Heart left ventricle (tissue), 13 donors: Measurements from ENCODE around the gene ANAPC15.
"Not testable (repeated sequence)": the region's sequence is repeated elsewhere in the genome, so short reads cannot be mapped to it uniquely, and the experiment has no call there.

Experiments used
- CTCF ChIP-seq, 12 donors: fragments of 200-600 bp; sonication (generic) in 4 of 12; IDR thresholded peaks; one replicate each; pipeline versions ENCODE4 v1.5.0 to v1.8.0; 2018 to 2022; ENCODE audit warnings: antibody characterized with exemption in 12 of 12, mild to moderate bottlenecking in 5 of 12
- POLR2A ChIP-seq, 2 donors: fragments of 450-650 bp; IDR thresholded peaks; one replicate each; pipeline ENCODE4 v1.6.1; 2017; ENCODE audit warnings: antibody characterized with exemption in 2 of 2, mild to moderate bottlenecking in 2 of 2, moderate library complexity in 2 of 2
- donor health status: ischemic (EF 13 %, LVEDD 7.1; RV severe dilation, severe dysfunction).
- donor health status: DM: no; HTN: yes; CAD: no.
- donor health status: DM: no; HTN: no; CAD: no.
- donor health status: ischemic (EF 25% LVEDD 6.9; RV normal size, moderate dysfunction).
- donor health status: ischemic (EF 25% LVEDD 5.7; RV mildly dilated, moderate dysfunction).
- donor health status: ischemic (EF 35%, LVEDD 5.7; RV mildly dilated, moderate dysfunction).
- donor health status: nonischemic (EF 11% LVEDD 7.7; RV severe dilation, severe dysfunction).
- donor health status: DM: yes; HTN: yes; CAD: no.
- donor health status: PGD.
- donor health status: ischemic (EF 29% LVEDD 5.4; RV normal size, mild dysfunction).
- donor health status: nonischemic (EF 23%, LVEDD 6.1; RV moderate dilation, normal function).

- TF ChIP-seq CTCF, POLR2A (IDR thresholded peaks at IDR 0.05): not testable (repeated sequence)
Observed at GRCh38 chr11:72142086-72142485, 29.6 kb upstream of the ANAPC15 start.
